Measurements from ENCODE around the gene LEF1.
"Not testable (repeated sequence)": the region's sequence is repeated elsewhere in the genome, so short reads cannot be mapped to it uniquely, and the experiment has no call there.

The LEF1 gene

GRCh38 chr4:108031427-108032083 lies 137.2 kb downstream of the LEF1 start:
- DNase-seq (ENCODE audit: low spot score) = no peak

- peak; percentile 39 for DNase-seq (ENCODE audit: low spot score)
Measured at GRCh38 chr4:108030332-108030731, 138.4 kb downstream of the LEF1 start.

DNA sequence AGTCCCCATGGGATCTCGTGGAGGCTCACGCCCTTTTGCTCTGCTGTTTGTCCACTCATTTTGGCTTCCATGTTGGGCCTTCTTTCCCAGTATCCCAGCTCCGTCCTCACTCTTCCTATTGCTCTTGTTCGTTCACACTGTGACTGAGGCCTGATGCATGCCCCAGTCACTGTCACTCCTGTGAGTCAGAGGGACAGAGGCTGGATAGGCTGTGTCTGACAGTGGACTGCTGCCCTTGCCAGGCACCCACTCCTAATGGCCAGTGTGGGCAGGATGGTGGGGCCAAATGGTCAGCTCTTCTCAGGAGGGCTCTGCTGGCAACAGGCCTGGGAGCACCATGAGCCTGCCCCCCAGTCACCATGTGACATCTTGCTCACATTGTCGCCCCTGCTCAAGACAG lies 139.0 kb downstream of the LEF1 start:
- no peak for DNase-seq (ENCODE audit: low spot score)

- no peak for DNase-seq (ENCODE audit: low spot score)
Measured at GRCh38 chr4:108029016-108029720, 139.6 kb downstream of the LEF1 start.

- no peak for DNase-seq (ENCODE audit: low spot score)
Measured at GRCh38 chr4:108024878-108025165, 143.9 kb downstream of the LEF1 start.

GRCh38 chr4:108024085-108024877 lies 144.5 kb downstream of the LEF1 start:
- no peak for DNase-seq (ENCODE audit: low spot score)

GRCh38 chr4:108018884-108019187 lies 149.9 kb downstream of the LEF1 start:
- DNase-seq (ENCODE audit: low spot score) = no peak

- peak; percentile 35 for DNase-seq (ENCODE audit: low spot score)
Measured at GRCh38 chr4:108018040-108018883, 150.5 kb downstream of the LEF1 start.

DNA sequence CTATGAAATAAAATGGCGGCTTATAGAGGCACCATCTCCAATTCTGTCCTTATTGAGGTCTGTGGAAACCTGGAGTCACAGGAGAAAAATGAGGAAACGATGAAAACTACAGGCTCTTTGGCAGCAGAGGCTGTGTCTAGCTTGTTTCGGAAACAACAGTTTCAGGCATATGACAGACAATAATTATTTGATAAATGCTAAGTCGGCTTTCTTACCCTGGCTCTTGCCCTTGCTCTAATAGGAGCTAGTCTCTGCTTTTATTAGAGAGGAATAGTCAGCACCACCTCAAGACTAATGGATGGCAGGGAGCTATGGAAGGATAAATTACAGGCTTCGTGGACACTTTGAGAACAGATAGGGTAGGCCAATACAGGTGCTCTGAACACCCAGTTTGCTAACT lies 154.8 kb downstream of the LEF1 start:
- DNase-seq (ENCODE audit: low spot score) = no peak

GRCh38 chr4:108013327-108013726 lies 155.4 kb downstream of the LEF1 start:
- no peak for DNase-seq (ENCODE audit: low spot score)

DNA sequence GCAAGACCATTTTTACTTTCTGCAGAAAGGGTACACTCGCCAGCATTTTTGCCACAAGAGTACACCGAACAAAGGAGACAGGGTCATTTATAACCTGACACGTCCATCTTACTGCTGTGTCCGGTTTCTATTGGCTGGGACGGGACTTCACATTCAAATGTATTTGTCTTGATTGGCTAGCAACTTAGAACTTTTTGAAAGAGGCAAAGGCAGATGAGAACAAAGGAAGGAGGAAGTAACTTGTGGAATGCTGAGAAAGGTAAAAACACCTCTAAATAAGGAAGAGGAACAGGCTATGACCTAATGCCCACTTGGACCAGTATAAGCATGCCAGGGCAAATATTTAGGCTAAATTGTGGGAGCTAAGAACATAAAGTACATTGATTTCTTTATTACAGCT lies 156.3 kb downstream of the LEF1 start:
- not testable (repeated sequence) for DNase-seq (ENCODE audit: low spot score)

DNA sequence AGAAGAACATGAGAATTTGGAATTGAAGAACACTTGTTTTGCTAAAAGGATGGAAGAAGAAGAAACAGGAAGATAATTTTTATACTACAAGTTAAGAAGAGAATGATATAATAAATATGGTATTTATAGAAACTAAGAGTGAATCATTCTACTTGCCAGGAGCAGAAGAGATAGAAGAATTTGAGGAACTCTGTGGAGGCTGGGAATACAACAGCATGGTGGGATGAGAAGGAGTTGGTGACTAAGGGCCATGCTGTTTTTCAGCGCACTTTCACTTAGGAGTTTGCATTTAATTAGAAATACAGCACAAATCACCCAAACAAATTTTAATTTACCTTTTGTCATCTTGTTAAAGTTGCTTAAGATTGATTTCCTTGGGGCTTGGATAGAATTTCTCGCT lies 158.6 kb downstream of the LEF1 start:
- DNase-seq (ENCODE audit: low spot score) = no peak

- no peak for DNase-seq (ENCODE audit: low spot score)
Measured at GRCh38 chr4:108008721-108009120, 160.0 kb downstream of the LEF1 start.

DNA sequence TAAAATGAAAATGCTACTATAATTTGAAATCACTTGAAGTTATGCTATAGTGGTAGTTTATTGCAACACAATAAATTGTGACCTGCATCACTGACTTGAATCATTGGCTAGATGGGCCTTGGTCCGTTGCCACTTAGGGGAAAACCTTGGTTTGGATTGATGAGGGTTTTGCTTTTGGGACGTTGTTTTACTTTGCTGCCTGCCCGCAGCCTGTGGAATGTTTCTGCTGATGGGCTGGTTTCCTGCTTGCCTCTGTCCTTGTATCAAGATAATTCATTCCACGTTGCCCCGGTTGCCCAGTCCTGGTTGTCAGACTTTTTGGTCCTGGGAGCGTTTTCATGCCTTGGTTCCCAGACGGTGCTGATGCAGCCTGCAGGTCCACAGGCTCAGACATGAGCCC lies 160.7 kb downstream of the LEF1 start:
- DNase-seq (ENCODE audit: low spot score) = no peak

- no peak for DNase-seq (ENCODE audit: low spot score)
Measured at GRCh38 chr4:108006361-108006760, 162.4 kb downstream of the LEF1 start.

DNA sequence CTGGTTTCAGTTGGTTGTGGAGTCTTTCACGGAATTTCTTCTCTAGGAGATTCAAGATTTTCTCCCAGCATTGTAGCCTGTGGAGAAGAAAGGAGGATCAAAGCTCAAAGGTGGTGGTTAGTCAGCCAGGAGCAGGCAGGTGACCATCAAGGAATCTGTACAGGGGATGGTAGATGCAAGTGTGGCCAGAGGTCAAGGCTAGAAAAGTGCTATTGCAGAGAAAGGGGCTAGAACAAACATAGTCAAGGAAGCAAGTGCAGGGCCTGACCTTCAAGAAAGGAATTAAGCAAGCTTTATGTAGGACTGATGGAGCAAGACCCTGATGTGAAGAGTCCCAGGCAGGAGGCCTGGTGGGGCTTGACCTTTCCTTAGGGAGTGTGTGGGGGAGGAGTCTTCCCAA lies 162.9 kb downstream of the LEF1 start:
- DNase-seq (ENCODE audit: low spot score) = no peak

DNA sequence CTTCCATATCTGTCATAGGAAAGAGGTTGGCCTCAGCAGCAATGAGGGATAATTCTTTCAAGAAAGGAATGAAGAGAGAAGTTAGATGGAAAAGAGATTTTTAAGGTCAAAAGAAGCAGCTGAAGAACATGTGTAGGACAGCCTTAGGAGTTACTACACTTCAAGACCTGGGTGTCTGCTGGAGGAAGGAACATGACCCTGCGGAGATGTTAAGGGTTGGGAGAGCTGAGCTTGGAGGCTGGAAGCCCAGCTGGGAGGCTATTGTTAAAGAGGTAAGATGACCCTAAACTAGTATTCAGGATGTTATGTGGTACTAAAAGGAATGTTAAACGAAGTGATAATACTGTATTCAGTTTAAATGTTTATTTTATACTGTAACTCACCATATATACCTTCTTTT lies 164.1 kb downstream of the LEF1 start:
- DNase-seq (ENCODE audit: low spot score) = no peak

DNA sequence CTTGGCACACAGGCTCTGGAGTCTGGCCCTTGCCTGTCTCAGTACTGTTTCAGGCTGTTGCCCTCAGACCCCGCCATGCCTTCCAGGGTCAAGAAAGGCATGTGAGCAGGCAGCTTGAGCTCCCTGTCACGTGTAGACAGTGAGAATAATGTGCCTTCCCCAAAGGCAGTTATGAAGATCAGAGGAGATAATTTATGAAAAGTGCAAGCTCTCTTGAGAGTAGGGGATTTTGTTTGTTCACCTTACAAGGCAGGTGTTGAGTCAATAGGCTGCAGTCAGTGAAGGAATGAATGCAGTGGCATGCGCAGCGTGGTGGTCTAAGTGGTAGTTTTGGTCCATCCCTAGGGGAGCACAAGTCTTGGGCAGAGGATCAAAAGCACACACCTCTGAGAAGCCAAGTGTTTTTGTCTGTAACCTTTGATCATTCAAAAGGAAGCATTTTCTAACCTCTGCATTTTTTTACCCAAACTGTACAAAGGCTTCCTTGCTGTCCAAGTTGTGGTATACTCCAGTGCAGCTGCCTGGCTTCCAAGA lies 164.7 kb downstream of the LEF1 start:
- DNase-seq (ENCODE audit: low spot score) = no peak

DNA sequence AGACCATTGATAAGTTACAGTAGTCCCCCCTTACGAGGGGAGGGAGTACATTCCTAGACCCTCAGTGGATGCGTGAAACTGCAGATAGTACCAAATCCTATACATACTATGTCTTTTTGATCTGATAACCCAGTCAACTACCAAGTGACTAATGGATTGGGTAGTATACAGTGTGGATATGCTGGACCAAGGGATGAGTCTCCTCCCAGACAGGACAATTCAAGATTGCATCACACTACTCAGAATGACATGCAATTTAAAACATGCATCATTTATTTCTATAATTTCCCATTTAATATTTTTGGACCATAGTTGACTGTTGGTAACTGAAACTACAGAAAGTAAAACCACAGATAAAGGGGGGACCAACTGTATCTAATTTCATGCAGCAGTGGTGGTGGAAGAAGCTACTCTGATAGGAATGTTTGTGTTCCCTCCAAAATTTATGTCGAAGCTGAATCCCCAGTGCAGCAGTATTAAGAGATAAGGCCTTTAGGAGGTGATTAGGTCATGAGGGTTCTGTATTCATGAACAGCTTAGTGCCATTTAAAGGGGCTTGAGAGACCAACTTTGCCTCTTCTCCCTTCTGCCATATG lies 167.1 kb downstream of the LEF1 start:
- DNase-seq (ENCODE audit: low spot score) = no peak

DNA sequence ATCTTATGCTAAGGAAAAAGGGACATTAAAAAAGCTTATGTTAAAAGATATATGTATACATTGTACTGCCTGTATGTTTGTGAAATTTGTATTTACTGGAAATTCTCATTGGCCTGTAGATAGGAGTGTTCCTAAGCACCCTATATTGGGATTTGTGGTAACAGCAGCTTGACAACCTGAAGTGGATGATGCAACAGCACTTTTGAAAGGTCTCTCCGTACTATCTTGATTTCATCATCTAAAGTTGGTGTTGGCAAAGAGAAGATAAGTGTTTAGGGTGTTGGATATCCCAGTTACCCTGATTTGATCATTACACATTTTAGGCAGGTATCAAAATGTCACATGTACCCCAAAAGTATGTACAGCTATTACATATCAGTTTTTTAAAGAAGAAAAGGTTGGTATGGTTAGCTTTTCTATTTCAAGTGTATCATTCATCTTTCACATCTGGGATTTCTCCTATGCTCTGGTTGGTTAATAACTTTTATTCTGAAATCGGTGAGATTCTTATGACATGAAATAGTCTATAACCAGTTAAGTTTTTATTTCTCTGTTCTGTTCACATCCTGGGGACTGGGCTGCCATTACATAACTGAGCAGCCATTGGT lies 168.7 kb downstream of the LEF1 start:
- DNase-seq (ENCODE audit: low spot score) = no peak

- DNase-seq (ENCODE audit: low spot score) = no peak
Measured at GRCh38 chr4:107997794-107998193, 170.9 kb downstream of the LEF1 start.

Measured in HuH-7.5 (cell line).